ENCODE measurements around the gene RASAL2. TPM values are rescaled to one million over a fixed set of nuclear protein-coding genes. Genes with fewer than 3 reads are reported as not detected.
A peak's percentile ranks its signal among the peaks of the same experiment; 100 is the strongest.

Gene RASAL2
- total RNA-seq, 1 experiment from 2014 or later: 22.2 TPM

- no peak overlapping the region for H2BK5ac ChIP-seq (ENCODE audit: insufficient read length, low read length)
- peak overlapping the region; percentile 85 for H3K9ac ChIP-seq (ENCODE audit: extremely low read depth, insufficient read length, low read length)
- peak overlapping the region; percentile 93 for H3K4me2 ChIP-seq (ENCODE audit: insufficient read depth, insufficient read length, low read length)
- no peak overlapping the region for H2BK120ac ChIP-seq (ENCODE audit: low read depth, low read length, poor library complexity, severe bottlenecking)
- H3K18ac ChIP-seq (ENCODE audit: insufficient read length, low read depth, low read length): no peak overlapping the region
- H4K5ac ChIP-seq (ENCODE audit: insufficient read length, low read depth, low read length): no peak overlapping the region
- Mint-ChIP-seq H3K4me1 (peaks cover 36 to 42% of the 10 kb centered on the region in 2 experiments), H3K4me3 (peak overlapping the region; percentile 83 to 95), H3K36me3 (ENCODE audit: insufficient read depth in 1 of 3, low read depth in 3 of 3) (no peaks in the 10 kb centered on the region; a peak in 1 of 7 replicates), H3K27me3 (ENCODE audit: low read depth) (no peaks in the 10 kb centered on the region), H3K9me3 (peaks cover 0 to 4% of the 10 kb centered on the region in 2 experiments; a peak in 1 of 5 replicates), H3K27ac (no peak overlapping the region)
- H3K9me3 ChIP-seq (ENCODE audit: control insufficient read depth, low read depth, low read length): no peaks in the 10 kb centered on the region
- H3K14ac ChIP-seq (ENCODE audit: insufficient read depth, low read length): 0 out of 2 replicates have a peak overlapping the region, but pooled peaks have one; percentile 49
- H3T11ph ChIP-seq (ENCODE audit: low read length): no peak overlapping the region
- no peak overlapping the region for H3K56ac ChIP-seq (ENCODE audit: insufficient read length, low read depth, low read length)
- DNase-seq: no peak
- no peak overlapping the region for H4K8ac ChIP-seq (replicated peaks; ENCODE audit: insufficient read length, low read depth, low read length)
- H2BK15ac ChIP-seq (ENCODE audit: low read depth, low read length): no peak overlapping the region
- peaks cover 11% of the 10 kb centered on the region; the same call in 1 of the 2 replicates for H3K4me1 ChIP-seq (ENCODE audit: insufficient read depth, low read length)
- no peak overlapping the region for H3K23ac ChIP-seq (ENCODE audit: insufficient read length, low read depth, low read length)
- no peaks in the 10 kb centered on the region for H3K27me3 ChIP-seq (ENCODE audit: insufficient read depth, low read length)
- no peak overlapping the region for H4K91ac ChIP-seq (ENCODE audit: insufficient read length, low read depth, low read length)
- H2BK20ac ChIP-seq (ENCODE audit: low read depth, low read length, poor library complexity, severe bottlenecking): no peak overlapping the region
- H2BK12ac ChIP-seq (ENCODE audit: insufficient read length, low read depth, low read length): no peak overlapping the region
- no peak overlapping the region for H3K4ac ChIP-seq (ENCODE audit: low read depth, low read length)
- H4K20me1 ChIP-seq (ENCODE audit: control insufficient read depth, insufficient read depth, insufficient read length): no peaks in the 10 kb centered on the region
- H2AK5ac ChIP-seq (ENCODE audit: insufficient read length, low read length): no peak overlapping the region
- peaks cover 3% of the 10 kb centered on the region for H3K79me1 ChIP-seq (ENCODE audit: insufficient read depth, low read depth, low read length, poor library complexity, severe bottlenecking)
- H3K79me2 ChIP-seq (ENCODE audit: insufficient read depth, low read length): peaks cover 18% of the 10 kb centered on the region; the same call in 1 of the 2 replicates
- WGBS (ENCODE audit: extremely low coverage, insufficient read length, low lambda C conversion rate): no CpG with 5 or more reads among the region's 11 CpGs
- TF ChIP-seq CTCF (conservative IDR thresholded peaks at IDR 0.05): no peak
- H3K23me2 ChIP-seq (ENCODE audit: insufficient read length, low read depth, low read length, poor library complexity, severe bottlenecking): peaks cover 14% of the 10 kb centered on the region
- H3K27ac ChIP-seq (ENCODE audit: insufficient read length, low read depth, low read length): no peak overlapping the region
- no peak overlapping the region for H2AFZ ChIP-seq (ENCODE audit: low read length)
Observed at GRCh38 chr1:178094739-178095645, 1.1 kb downstream of the RASAL2 start.
